Calu3 (cell line): ENCODE data around the gene CSNK1A1. TPM values are rescaled to one million over a fixed set of nuclear protein-coding genes. Genes with fewer than 3 reads are reported as not detected.

Experiments
- BruUV-seq: library from RNA; stranded (reverse); fragments of 400-500 nt; replicated peaks from 2 replicates; lab custom pipeline; 2021; lab: Mats Ljungman, UMichigan
- CTCF ChIA-PET: fragments of 300-600 bp; sonication (Branson Sonifier 250); formaldehyde crosslinking; loops from one replicate; lab custom pipeline; 2022; ENCODE audit warnings: antibody characterized with exemption; lab: Charles Lee
- DNase-seq: peaks from one replicate; pipeline ENCODE4 v3.0.0; 2022
- H3K27ac Mint-ChIP-seq: one replicate; pipeline ENCODE4 v1.8.0; 2022; ENCODE audit warnings: mixed read lengths; ENCODE audit not compliant: unreplicated experiment
- H3K27me3 Mint-ChIP-seq: one replicate; pipeline ENCODE4 v1.8.0; 2022; ENCODE audit warnings: mixed read lengths; ENCODE audit not compliant: unreplicated experiment
- H3K36me3 Mint-ChIP-seq: one replicate; pipeline ENCODE4 v1.8.0; 2022; ENCODE audit warnings: mild to moderate bottlenecking, moderate library complexity, mixed read lengths; ENCODE audit not compliant: insufficient read depth, unreplicated experiment
- H3K4me1 Mint-ChIP-seq: one replicate; pipeline ENCODE4 v1.8.0; 2022; ENCODE audit warnings: mild to moderate bottlenecking, low read depth, mixed read lengths; ENCODE audit not compliant: unreplicated experiment
- H3K4me3 Mint-ChIP-seq: one replicate; pipeline ENCODE4 v1.8.0; 2022; ENCODE audit warnings: mild to moderate bottlenecking, low read depth, moderate library complexity, mixed read lengths; ENCODE audit not compliant: unreplicated experiment
- H3K9me3 Mint-ChIP-seq: one replicate; pipeline ENCODE4 v1.8.0; 2022; ENCODE audit warnings: low read depth, mixed read lengths; ENCODE audit not compliant: unreplicated experiment
- intact Hi-C: fragments of 100-400 bp; cut with micrococcal nuclease; formaldehyde crosslinking; loops from one replicate; pipeline ENCODE4 v1.10.0; 2022; ENCODE audit not compliant: unreplicated experiment
- total RNA-seq: library from RNA; stranded (reverse); gene quantifications from 2 replicates; pipeline ENCODE4 v1.2.3, GENCODE V29; 2022
- TF ChIP-seq, protein P1 (sequence below): fragments of 200-600 bp; IDR thresholded peaks from one replicate; pipeline ENCODE4 v1.8.0; 2022; ENCODE audit warnings: antibody characterized with exemption; ENCODE audit not compliant: unreplicated experiment

CSNK1A1 gene
- total RNA-seq, 1 experiment from 2014 or later = 377 TPM

DNA sequence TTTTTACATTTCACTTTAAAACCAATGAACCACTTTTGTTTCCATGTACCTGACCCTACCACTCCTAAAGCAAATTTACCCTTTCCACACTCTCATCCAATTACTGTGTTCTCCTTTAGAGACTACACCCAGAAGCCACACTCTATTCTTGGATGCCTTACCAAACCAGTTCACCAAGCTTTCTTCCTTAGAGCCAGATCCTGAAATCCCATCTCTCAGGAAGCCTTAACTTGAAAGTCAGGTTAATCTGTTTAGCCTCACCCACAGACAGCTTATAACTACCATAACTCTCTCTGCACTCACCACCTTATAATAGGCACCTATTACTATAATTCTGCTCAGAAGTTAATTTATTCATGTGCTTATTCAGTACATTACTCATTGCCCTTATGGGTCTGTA is 4.3 kb downstream of the CSNK1A1 start:
- Mint-ChIP-seq H3K27me3 (no peaks in the 10 kb centered on the region), H3K27ac (peak overlapping the region; percentile 60), H3K36me3 (peaks cover 93% of the 10 kb centered on the region), H3K4me1 (peaks cover 37% of the 10 kb centered on the region), H3K9me3 (no peaks in the 10 kb centered on the region), H3K4me3 (peak overlapping the region; percentile 49)
- CTCF ChIA-PET = interaction anchor here (0.6 to 1.1 kb wide), 4 partner anchors 11 to 100 kb away, joined by 3 read pairs; no protein-coding TSS in a partner anchor
- TF ChIP-seq, protein P1, sequence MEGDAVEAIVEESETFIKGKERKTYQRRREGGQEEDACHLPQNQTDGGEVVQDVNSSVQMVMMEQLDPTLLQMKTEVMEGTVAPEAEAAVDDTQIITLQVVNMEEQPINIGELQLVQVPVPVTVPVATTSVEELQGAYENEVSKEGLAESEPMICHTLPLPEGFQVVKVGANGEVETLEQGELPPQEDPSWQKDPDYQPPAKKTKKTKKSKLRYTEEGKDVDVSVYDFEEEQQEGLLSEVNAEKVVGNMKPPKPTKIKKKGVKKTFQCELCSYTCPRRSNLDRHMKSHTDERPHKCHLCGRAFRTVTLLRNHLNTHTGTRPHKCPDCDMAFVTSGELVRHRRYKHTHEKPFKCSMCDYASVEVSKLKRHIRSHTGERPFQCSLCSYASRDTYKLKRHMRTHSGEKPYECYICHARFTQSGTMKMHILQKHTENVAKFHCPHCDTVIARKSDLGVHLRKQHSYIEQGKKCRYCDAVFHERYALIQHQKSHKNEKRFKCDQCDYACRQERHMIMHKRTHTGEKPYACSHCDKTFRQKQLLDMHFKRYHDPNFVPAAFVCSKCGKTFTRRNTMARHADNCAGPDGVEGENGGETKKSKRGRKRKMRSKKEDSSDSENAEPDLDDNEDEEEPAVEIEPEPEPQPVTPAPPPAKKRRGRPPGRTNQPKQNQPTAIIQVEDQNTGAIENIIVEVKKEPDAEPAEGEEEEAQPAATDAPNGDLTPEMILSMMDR = no peak
- intact Hi-C loops = loop anchor here (2.0 to 5.0 kb wide), 2 partner anchors 35 to 54 kb away; no protein-coding TSS in a partner anchor
- BruUV-seq = no TSS peak
- DNase-seq = peak; percentile 57

DNA sequence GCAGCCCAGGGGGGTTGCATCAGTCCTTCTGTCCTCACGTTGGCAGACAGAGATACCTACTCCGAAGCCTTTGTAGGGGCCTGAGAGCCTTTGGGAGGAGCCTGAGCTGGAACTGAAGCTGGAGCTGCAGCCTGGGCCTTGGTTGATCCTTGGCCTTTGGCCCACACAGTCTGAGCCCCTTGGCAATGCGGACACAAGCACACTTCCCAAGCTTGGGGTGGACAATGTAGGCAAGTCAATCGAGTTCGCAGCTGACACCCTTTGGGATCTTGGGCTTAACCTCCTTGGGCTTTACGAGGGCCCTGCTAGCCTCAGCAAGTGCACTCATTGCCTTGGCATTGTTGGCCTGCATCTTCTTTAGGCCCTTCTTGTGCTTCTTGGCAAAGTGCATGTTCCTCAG is 5.9 kb downstream of the CSNK1A1 start:
- no peak for DNase-seq
- Mint-ChIP-seq H3K36me3 (peaks cover 91% of the 10 kb centered on the region), H3K4me3 (no peak overlapping the region), H3K4me1 (peaks cover 41% of the 10 kb centered on the region), H3K27ac (no peak overlapping the region), H3K9me3 (no peaks in the 10 kb centered on the region), H3K27me3 (no peaks in the 10 kb centered on the region)
- TF ChIP-seq, protein P1 = no peak
- BruUV-seq = no TSS peak
- intact Hi-C loops = loop anchor here (5.0 kb wide), 1 partner anchor 33 kb away; no protein-coding TSS in a partner anchor
- CTCF ChIA-PET = no interaction called here

DNA sequence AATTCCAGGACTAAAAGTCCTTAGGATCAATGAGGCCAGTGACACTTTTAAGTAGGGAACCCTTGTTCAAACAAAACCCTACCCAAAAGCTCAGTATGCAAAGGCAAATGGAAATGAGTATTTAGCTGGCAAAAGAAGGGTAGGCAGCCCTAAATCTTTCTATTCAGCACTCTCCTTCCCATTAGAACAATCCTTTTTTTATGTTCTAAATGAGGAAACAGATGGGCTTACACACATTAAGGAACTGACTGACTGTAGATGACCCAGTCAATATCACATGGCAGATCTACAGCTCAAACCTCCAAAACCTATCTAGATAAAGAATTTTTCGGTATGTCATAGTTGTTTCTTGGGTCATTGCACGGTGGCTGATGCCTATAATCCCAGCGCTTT is 7.2 kb downstream of the CSNK1A1 start:
- BruUV-seq = no TSS peak
- CTCF ChIA-PET = interaction anchor here (0.8 kb wide), 1 partner anchor 37 kb away, joined by 3 read pairs; no protein-coding TSS in a partner anchor
- Mint-ChIP-seq H3K4me1 (peaks cover 47% of the 10 kb centered on the region), H3K9me3 (no peaks in the 10 kb centered on the region), H3K4me3 (no peak overlapping the region), H3K36me3 (peaks cover 87% of the 10 kb centered on the region), H3K27me3 (no peaks in the 10 kb centered on the region), H3K27ac (peak overlapping the region; percentile 59)
- no peak for DNase-seq
- TF ChIP-seq, protein P1 = no peak
- intact Hi-C loops = no loop called here

DNA sequence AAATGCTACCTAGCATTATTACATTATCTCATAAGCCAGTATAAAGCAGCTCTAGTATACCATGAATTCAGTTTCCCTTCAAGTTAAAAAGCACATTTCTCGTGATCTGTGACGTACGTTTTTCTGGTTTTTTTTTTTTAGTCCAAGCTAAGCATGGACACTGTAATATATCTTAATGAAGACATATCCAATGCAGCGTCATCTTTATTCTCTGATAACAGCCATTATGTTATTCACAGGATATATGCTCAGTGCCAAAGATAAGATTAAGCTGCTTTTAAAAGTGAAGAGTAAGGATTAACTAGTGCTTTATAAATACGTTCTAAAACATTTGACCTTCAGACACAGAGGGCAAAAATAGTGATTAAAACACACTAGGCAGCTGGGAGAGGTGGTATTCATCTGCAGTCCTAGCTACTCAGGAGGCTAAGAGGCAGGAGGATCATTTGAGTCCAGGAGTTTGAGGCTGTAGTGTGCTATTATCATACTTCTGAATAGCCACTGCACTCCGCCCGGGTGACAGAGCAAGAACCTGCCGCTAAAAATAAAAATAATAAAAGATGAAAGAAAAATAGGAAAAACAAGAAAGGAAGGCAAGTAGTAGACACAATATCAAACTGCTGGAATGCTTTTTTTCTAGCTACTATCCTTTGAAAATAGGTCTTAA is 7.7 kb downstream of the CSNK1A1 start:
- intact Hi-C loops = no loop called here
- Mint-ChIP-seq H3K4me1 (peaks cover 47% of the 10 kb centered on the region), H3K27ac (peak overlapping the region; percentile 59)

More for the DNA sequence above, 7.7 kb downstream of the CSNK1A1 start:
- no peak overlapping the region for H3K4me3 Mint-ChIP-seq
- H3K9me3 Mint-ChIP-seq = no peaks in the 10 kb centered on the region
- no peaks in the 10 kb centered on the region for H3K27me3 Mint-ChIP-seq
- H3K36me3 Mint-ChIP-seq = peaks cover 83% of the 10 kb centered on the region
- CTCF ChIA-PET = interaction anchor here (0.8 to 1.2 kb wide), 2 partner anchors 15 to 36 kb away, joined by 3 to 5 read pairs; no protein-coding TSS in a partner anchor
- no peak for DNase-seq
- BruUV-seq = no TSS peak
- TF ChIP-seq, protein P1 = no peak
